ENCODE results near the gene MORN1.

DNA sequence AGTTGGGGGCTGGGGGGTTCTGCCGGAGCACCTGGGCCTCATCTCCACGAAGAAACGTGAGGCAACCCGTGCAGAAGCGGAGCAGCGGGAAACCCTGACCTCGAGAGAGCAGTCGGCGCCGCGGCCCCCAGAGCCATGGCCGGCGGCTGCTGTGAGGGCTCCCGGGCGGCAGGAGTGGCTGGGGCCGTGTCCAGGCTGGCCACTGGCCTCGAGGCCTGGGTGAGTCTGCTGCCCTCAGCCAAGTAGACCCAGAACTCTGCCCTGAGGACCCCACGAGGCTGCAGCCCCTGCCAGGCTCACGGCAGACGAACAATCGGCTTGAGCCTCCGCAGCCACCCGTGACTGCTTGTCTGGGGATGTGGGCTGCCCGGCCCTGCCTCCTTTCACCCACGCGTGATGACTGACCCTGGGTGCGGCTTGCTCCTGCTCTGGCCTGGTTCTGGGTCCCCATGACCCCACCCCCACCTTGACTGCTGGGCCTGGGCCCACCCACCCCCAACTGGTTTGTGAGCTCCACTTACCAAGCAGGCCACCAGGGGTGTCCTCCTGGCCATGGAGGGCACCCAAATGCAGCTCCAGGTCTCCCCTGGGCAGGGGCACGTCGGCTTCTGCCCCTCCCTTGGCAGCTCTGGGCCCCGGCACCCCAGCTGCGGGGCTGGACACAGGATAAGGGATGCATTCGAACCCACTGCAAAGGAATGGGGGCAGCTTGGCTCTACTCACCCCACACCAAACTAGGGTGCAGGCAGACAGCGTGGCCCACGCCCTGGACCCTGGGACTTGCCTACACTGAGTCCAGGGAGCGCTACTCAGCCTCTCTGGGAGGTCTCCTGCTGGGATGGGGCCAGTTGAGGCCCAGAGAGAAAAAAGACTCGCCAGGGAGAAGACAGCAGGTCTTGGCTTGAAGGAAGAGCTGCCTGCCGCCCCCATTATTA is 34.2 kb downstream of the MORN1 start:
- TF ChIP-seq, protein P1, sequence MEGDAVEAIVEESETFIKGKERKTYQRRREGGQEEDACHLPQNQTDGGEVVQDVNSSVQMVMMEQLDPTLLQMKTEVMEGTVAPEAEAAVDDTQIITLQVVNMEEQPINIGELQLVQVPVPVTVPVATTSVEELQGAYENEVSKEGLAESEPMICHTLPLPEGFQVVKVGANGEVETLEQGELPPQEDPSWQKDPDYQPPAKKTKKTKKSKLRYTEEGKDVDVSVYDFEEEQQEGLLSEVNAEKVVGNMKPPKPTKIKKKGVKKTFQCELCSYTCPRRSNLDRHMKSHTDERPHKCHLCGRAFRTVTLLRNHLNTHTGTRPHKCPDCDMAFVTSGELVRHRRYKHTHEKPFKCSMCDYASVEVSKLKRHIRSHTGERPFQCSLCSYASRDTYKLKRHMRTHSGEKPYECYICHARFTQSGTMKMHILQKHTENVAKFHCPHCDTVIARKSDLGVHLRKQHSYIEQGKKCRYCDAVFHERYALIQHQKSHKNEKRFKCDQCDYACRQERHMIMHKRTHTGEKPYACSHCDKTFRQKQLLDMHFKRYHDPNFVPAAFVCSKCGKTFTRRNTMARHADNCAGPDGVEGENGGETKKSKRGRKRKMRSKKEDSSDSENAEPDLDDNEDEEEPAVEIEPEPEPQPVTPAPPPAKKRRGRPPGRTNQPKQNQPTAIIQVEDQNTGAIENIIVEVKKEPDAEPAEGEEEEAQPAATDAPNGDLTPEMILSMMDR (IDR thresholded peaks at IDR 0.05; ENCODE audit: insufficient read depth, low read length, poor library complexity, severe bottlenecking): no peak
- TF ChIP-seq EZH2phosphoT487 (conservative IDR thresholded peaks at IDR 0.05; ENCODE audit: low read length): no peak
